ENCODE results near the gene BRPF1.

DNA sequence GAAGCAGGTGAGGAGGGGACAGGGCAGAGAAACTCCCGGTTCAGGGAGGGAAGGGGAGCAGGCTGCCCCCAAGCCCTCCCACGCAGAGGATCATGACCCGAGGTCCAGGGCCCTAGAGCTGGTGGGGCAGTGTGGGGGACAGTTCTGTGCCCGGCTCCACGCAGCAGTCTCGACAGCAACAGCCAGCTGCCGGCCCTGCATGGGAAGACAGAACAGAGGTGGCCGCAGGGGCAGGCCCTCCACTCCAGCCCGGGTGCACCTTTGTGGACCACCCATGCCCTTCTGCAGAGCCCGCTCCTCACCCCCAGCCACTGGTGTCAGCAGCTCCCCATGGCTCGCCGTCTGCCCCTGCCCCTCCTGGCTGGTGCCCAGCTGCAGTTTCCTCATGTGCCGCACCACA is 25.9 kb downstream of the BRPF1 start:
- TF ChIP-seq, protein P1, sequence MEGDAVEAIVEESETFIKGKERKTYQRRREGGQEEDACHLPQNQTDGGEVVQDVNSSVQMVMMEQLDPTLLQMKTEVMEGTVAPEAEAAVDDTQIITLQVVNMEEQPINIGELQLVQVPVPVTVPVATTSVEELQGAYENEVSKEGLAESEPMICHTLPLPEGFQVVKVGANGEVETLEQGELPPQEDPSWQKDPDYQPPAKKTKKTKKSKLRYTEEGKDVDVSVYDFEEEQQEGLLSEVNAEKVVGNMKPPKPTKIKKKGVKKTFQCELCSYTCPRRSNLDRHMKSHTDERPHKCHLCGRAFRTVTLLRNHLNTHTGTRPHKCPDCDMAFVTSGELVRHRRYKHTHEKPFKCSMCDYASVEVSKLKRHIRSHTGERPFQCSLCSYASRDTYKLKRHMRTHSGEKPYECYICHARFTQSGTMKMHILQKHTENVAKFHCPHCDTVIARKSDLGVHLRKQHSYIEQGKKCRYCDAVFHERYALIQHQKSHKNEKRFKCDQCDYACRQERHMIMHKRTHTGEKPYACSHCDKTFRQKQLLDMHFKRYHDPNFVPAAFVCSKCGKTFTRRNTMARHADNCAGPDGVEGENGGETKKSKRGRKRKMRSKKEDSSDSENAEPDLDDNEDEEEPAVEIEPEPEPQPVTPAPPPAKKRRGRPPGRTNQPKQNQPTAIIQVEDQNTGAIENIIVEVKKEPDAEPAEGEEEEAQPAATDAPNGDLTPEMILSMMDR (IDR thresholded peaks at IDR 0.05 in 2 of 3, conservative IDR thresholded peaks at IDR 0.05 in 1 of 3; ENCODE audit: borderline replicate concordance in 1 of 3, insufficient read depth in 1 of 3, low read depth in 2 of 3, low read length in 2 of 3) = no peak
- TF ChIP-seq SP1 (IDR thresholded peaks at IDR 0.05; ENCODE audit: low read depth) (no peak), EGR1 (IDR thresholded peaks at IDR 0.05; ENCODE audit: low read depth) (no peak), SIN3A (IDR thresholded peaks at IDR 0.05; ENCODE audit: low read depth) (no peak), MAX (IDR thresholded peaks at IDR 0.05) (no peak), RAD21 (IDR thresholded peaks at IDR 0.05; ENCODE audit: low read depth) (no peak), ATF3 (IDR thresholded peaks at IDR 0.05) (no peak), EZH2phosphoT487 (IDR thresholded peaks at IDR 0.05; ENCODE audit: borderline replicate concordance) (no peak), POLR2A (IDR thresholded peaks at IDR 0.05; ENCODE audit: borderline replicate concordance, extremely low read depth, insufficient read depth, insufficient read length) (no peak)
